Esophagus (tissue), 2 donors: ENCODE results near the gene AFF4. TPM values are rescaled to one million over a fixed set of nuclear protein-coding genes. Genes with fewer than 3 reads are reported as not detected.
A peak's percentile ranks its signal among the peaks of the same experiment; 100 is the strongest.
"Not testable (repeated sequence)": the region's sequence is repeated elsewhere in the genome, so short reads cannot be mapped to it uniquely, and the experiment has no call there.

Source experiments
- H3K27ac ChIP-seq, 2 donors: one replicate each; pipeline ENCODE4 v1.5.1; 2013; ENCODE audit warnings: low read depth in 2 of 2, mild to moderate bottlenecking in 2 of 2, inconsistent platforms in 1 of 2, low read length in 1 of 2, moderate library complexity in 1 of 2
- H3K27me3 ChIP-seq, 2 donors: one replicate each; pipeline ENCODE4 v1.6.1; 2013; ENCODE audit warnings: low read length in 2 of 2, control low read depth in 1 of 2, mild to moderate bottlenecking in 1 of 2; ENCODE audit not compliant: insufficient read depth in 2 of 2, control insufficient read depth in 1 of 2
- H3K36me3 ChIP-seq, 2 donors: one replicate each; pipeline ENCODE4 v1.6.1; 2013; ENCODE audit warnings: low read length in 1 of 2; ENCODE audit not compliant: control insufficient read depth in 2 of 2, insufficient read depth in 2 of 2
- H3K4me1 ChIP-seq, 2 donors: one replicate each; pipeline ENCODE4 v1.6.1; 2013; ENCODE audit warnings: low read length in 1 of 2; ENCODE audit not compliant: control insufficient read depth in 2 of 2, insufficient read depth in 2 of 2
- H3K4me3 ChIP-seq, 2 donors: one replicate each; pipeline ENCODE4 v1.5.1; 2013; ENCODE audit warnings: low read length in 2 of 2, mild to moderate bottlenecking in 2 of 2, low read depth in 1 of 2, moderate library complexity in 1 of 2
- H3K9me3 ChIP-seq, 2 donors: one replicate each; pipeline ENCODE4 v1.6.1; 2013; ENCODE audit warnings: mild to moderate bottlenecking in 2 of 2, low read depth in 1 of 2, low read length in 1 of 2, moderate library complexity in 1 of 2; ENCODE audit not compliant: control insufficient read depth in 2 of 2, insufficient read depth in 1 of 2
- WGBS, 2 donors: extraction: QIAGEN DNeasy Blood & Tissue Kit; methylation state at CpG; one replicate each; pipeline ENCODE4 v1.1.7; 2013; 5-methylcytosine and 5-hydroxymethylcytosine counted together
- polyA plus RNA-seq, 2 donors: library from polyadenylated mRNA; stranded (reverse); fragments of 200-250 nt; gene quantifications; one replicate each; pipeline ENCODE4 v1.2.3, GENCODE V29; 2013
- donor health status: healthy with polysubstance abuse.
- donor health status: Bipolar disorder and iron deficiency.

Gene AFF4
- polyA plus RNA-seq, 2 donors = 10.4 to 12.6 TPM

DNA sequence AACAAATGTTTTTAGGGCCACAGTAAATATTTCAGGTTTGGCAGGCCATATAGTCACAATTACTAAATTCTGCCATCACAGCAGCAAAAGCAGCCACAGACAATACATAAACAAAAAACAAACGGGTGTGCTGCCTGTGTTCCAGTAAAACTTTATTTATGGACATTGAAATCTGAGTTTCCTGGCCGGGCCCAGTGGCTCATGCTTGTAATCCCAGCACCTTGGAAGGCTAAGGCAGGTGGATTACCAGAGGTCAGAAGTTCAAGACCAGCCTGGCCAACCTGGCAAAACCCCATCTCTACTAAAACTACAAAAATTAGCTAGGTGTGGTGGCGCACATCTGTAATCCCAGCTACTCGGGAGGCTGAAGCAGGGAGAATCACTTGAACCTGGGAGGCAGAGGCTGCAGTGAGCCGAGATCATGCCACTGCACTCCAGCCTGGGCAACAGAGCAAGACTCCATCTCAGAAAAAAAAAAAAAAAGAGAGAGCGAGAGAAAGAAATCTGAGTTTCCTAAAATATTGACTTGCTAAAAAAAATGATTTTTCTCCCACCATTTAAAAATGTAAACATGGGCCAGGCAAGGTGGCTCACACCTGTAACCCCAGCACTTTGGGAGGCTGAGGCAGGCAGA, 7.2 kb downstream of the AFF4 start:
- not testable (repeated sequence) for H3K9me3 ChIP-seq, H3K27me3 ChIP-seq, H3K27ac ChIP-seq, H3K4me1 ChIP-seq, H3K4me3 ChIP-seq, H3K36me3 ChIP-seq
- 81 to 91% methylated on average over 6 of the region's 6 CpGs for WGBS, 2 donors

DNA sequence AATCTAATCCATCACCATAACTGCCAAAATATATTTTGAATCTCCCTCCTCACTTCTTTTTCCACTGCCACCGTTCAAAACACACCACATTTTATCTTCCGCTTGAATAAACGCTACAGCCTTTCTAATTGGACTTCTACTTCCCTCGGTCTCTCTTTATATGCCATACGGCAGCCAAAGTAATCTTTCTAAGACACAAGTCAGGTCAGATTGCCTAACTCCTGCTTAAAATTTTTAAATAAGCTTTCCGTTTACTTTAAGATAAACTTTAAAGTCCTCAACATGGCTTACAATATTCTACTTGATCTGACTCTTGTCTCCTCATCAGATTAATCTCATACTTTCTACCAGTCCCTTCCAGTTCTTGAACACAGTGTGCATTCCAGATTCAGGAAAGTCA, 9.7 kb downstream of the AFF4 start:
- Histone ChIP-seq H3K36me3 (peaks cover 0 to 2% of the 10 kb centered on the region in 2 donors), H3K9me3 (no peaks in the 10 kb centered on the region), H3K27me3 (no peaks in the 10 kb centered on the region), H3K4me1 (peaks cover 0 to 7% of the 10 kb centered on the region in 2 donors), H3K4me3 (no peak overlapping the region), H3K27ac (no peak overlapping the region)
- 62 to 69% methylated on average over 6 of the region's 6 CpGs for WGBS, 2 donors

- Histone ChIP-seq H3K4me3 (no peak overlapping the region), H3K9me3 (no peaks in the 10 kb centered on the region), H3K27ac (no peak overlapping the region), H3K27me3 (no peaks in the 10 kb centered on the region), H3K4me1 (peaks cover 0 to 7% of the 10 kb centered on the region in 2 donors), H3K36me3 (peaks cover 0 to 2% of the 10 kb centered on the region in 2 donors)
- WGBS, 2 donors = 88 to 93% methylated on average over 2 of the region's 2 CpGs
Measured at GRCh38 chr5:132952829-132953228, 10.6 kb downstream of the AFF4 start.

DNA sequence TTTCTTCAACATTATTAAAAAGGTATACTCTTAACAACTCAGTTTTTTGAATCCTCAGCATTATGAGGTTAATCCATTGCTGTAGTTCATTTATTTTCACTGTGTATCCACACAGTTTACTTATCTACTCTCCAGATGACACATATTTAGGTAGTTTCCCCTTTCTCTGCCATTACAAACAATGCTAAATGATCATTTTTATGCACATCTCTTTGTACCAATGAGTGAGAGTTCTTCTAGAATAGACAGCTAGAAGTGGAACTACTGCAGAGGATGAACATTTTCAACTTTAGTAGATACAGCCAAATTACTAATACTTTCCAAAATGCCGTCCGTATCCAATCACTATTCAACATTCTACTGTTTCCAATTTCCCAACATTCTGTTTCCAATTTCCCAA, 11.5 kb downstream of the AFF4 start:
- Histone ChIP-seq H3K9me3 (no peaks in the 10 kb centered on the region), H3K36me3 (peaks cover 0 to 2% of the 10 kb centered on the region in 2 donors), H3K27me3 (no peaks in the 10 kb centered on the region)

GRCh38 chr5:132949136-132949535, 14.3 kb downstream of the AFF4 start:
- Histone ChIP-seq H3K9me3 (no peaks in the 10 kb centered on the region), H3K27ac (no peak overlapping the region), H3K36me3 (no peaks in the 10 kb centered on the region), H3K27me3 (no peaks in the 10 kb centered on the region), H3K4me1 (peaks cover 0 to 7% of the 10 kb centered on the region in 2 donors), H3K4me3 (no peak overlapping the region)
- 90 to 95% methylated on average over 2 of the region's 2 CpGs for WGBS, 2 donors

More for the DNA sequence above, 11.5 kb downstream of the AFF4 start:
- WGBS, 2 donors = 88 to 90% methylated on average over 2 of the region's 2 CpGs
- H3K4me1 ChIP-seq = peaks cover 0 to 7% of the 10 kb centered on the region in 2 donors
- no peak overlapping the region for H3K27ac ChIP-seq
- H3K4me3 ChIP-seq = no peak overlapping the region

DNA sequence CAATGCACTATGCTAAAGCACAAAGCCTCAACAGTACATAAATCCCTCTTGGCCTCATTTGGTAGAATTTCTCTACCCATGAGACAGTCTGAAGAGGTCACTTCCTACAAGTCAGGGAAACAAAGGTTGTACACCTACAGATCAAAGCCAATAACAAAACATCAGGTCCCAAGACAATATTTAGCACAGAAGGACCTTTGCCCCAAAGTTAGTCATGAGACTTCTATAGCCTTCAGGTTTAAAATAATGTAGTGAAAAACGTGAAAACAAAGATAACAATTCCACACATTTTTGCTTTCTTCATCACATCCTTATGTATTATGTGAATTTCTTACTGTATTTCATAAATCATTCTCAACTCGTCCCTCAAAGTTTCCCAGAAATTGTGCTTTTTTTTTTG, 15.8 kb downstream of the AFF4 start:
- Histone ChIP-seq H3K36me3 (peaks cover 0 to 1% of the 10 kb centered on the region in 2 donors), H3K4me3 (no peak overlapping the region), H3K4me1 (peaks cover 3 to 10% of the 10 kb centered on the region in 2 donors), H3K27me3 (no peaks in the 10 kb centered on the region), H3K9me3 (no peaks in the 10 kb centered on the region), H3K27ac (no peak overlapping the region)
- WGBS, 2 donors = 29 to 46% methylated on average over 2 of the region's 2 CpGs

GRCh38 chr5:132945315-132945714, 18.1 kb downstream of the AFF4 start:
- not testable (repeated sequence) for H3K4me3 ChIP-seq, H3K4me1 ChIP-seq, H3K27me3 ChIP-seq, H3K36me3 ChIP-seq, H3K27ac ChIP-seq, H3K9me3 ChIP-seq
- WGBS, 2 donors = 95 to 96% methylated on average over 4 of the region's 4 CpGs

GRCh38 chr5:132943362-132944022, 19.9 kb downstream of the AFF4 start:
- Histone ChIP-seq H3K27me3 (no peaks in the 10 kb centered on the region), H3K4me1 (peaks cover 5 to 6% of the 10 kb centered on the region in 2 donors), H3K27ac (peak overlapping the region in 1 of 2 donors; percentile 62), H3K36me3 (peaks cover 0 to 3% of the 10 kb centered on the region in 2 donors), H3K9me3 (no peaks in the 10 kb centered on the region), H3K4me3 (no peak overlapping the region)
- whole genome bisulfite sequencing, 2 donors = 54 to 66% methylated on average over 3 of the region's 3 CpGs

GRCh38 chr5:132941331-132941730, 22.1 kb downstream of the AFF4 start:
- Histone ChIP-seq H3K36me3 (peaks cover 2 to 3% of the 10 kb centered on the region in 2 donors), H3K9me3 (no peaks in the 10 kb centered on the region), H3K27ac (no peak overlapping the region), H3K4me3 (no peak overlapping the region), H3K4me1 (peaks cover 5 to 6% of the 10 kb centered on the region in 2 donors), H3K27me3 (no peaks in the 10 kb centered on the region)
- 87 to 90% methylated on average over 5 of the region's 5 CpGs for WGBS, 2 donors

DNA sequence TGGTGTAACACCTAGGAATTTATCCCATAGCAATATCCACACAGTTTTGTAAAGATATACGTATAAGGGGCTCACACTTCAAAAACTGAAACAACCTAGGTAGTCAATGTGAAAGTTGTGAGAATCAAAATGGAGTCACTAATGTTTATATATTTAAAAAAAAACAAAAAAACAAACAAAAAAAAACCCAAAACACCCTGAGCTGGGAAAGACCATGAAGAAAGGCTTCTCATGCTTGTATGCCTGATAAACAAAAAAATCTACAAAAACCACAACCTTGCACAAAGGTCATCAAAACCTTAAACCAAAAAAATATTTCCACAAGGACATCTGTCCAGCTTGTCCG, 35.4 kb downstream of the AFF4 start:
- H3K4me3 ChIP-seq = no peak overlapping the region
- no peak overlapping the region for H3K27ac ChIP-seq
- 90 to 95% methylated on average over 2 of the region's 2 CpGs for WGBS, 2 donors
- H3K36me3 ChIP-seq = peaks cover 0 to 8% of the 10 kb centered on the region in 2 donors
- no peaks in the 10 kb centered on the region for H3K9me3 ChIP-seq
- H3K27me3 ChIP-seq = no peaks in the 10 kb centered on the region
- no peaks in the 10 kb centered on the region for H3K4me1 ChIP-seq
